Activated B cell treated with CpG ODN at 0.5 μM for 24 hours (primary cell): ENCODE data around the gene S100A11. TPM values are rescaled to one million over a fixed set of nuclear protein-coding genes. Genes with fewer than 3 reads are reported as not detected.

ENCODE experiments used
- ATAC-seq: fragments of 200-7000 bp; cut with Tn5 transposase; one replicate; pipeline ENCODE4 v1.10.0; 2021; ENCODE audit warnings: low read depth, mild to moderate bottlenecking, moderate library complexity
- CTCF ChIA-PET: fragments of 350-600 bp; sonication (Branson Sonifier 250); formaldehyde crosslinking; loops from one replicate; lab custom pipeline; 2021; ENCODE audit warnings: antibody characterized with exemption; lab: Charles Lee
- POLR2A ChIA-PET: fragments of 350-600 bp; sonication (Branson Sonifier 250); formaldehyde crosslinking; loops from one replicate; lab custom pipeline; 2021; ENCODE audit warnings: antibody characterized with exemption; lab: Charles Lee
- DNase-seq: peaks from one replicate; pipeline ENCODE4 v3.0.0; 2022
- H3K27ac Mint-ChIP-seq: one replicate; pipeline ENCODE4 v1.8.0; 2020; ENCODE audit warnings: mixed read lengths
- H3K27me3 Mint-ChIP-seq: one replicate; pipeline ENCODE4 v1.8.0; 2021; ENCODE audit warnings: mixed read lengths
- H3K36me3 Mint-ChIP-seq: one replicate; pipeline ENCODE4 v1.8.0; 2021; ENCODE audit warnings: low read depth, mixed read lengths
- H3K4me1 Mint-ChIP-seq: one replicate; pipeline ENCODE4 v1.8.0; 2021; ENCODE audit warnings: mixed read lengths
- H3K4me3 Mint-ChIP-seq: one replicate; pipeline ENCODE4 v1.8.0; 2020; ENCODE audit warnings: mild to moderate bottlenecking, mixed read lengths
- H3K9me3 Mint-ChIP-seq: one replicate; pipeline ENCODE4 v1.8.0; 2020; ENCODE audit warnings: mixed read lengths
- intact Hi-C: fragments of 100-400 bp; cut with micrococcal nuclease; formaldehyde crosslinking; loops from one replicate; pipeline ENCODE4 v1.15.1; 2024
- total RNA-seq: library from RNA; stranded (reverse); gene quantifications from 2 replicates; pipeline ENCODE4 v1.2.3, GENCODE V29; 2022
- TF ChIP-seq, protein P1 (sequence below): fragments of 200-600 bp; IDR thresholded peaks from one replicate; pipeline ENCODE4 v1.8.0; 2022; ENCODE audit warnings: antibody characterized with exemption, mild to moderate bottlenecking

Gene S100A11
- total RNA-seq, 1 donor from 2014 or later = 65.6 TPM

DNA sequence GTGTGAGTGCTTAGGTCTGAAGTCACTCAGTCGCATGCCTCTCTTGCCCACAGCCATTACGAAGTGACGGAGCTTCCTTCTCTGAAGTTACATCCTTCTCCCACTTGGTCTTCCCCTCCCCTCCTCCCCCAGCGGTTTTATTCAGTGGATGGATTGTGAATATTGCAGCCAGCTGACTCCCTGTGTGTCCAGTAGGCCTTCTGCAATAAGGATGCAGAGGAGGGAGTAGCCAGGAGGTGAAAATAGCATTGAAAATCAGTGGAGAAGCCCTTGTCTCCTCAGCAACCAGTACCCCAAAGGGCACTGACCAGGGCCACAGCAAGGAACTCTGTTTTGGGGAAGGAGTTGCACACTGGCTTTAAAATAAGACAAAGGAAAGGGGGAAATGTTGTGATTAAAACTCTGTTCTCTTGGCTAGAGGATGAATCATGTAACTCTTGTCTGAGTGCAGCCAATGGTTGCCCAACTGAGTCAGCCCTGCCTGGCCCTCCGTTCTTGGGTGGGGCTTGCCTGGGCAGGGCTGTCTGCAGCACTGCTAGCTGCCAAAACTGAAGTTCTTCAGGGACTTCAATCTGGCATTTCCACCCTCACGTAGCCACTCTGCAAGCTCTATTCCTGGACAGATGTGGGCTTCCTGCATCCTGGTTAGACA is 47.5 kb downstream of the S100A11 start:
- Mint-ChIP-seq H3K4me3 (no peak overlapping the region), H3K36me3 (peaks cover 22% of the 10 kb centered on the region), H3K27ac (no peak overlapping the region), H3K4me1 (peaks cover 38% of the 10 kb centered on the region), H3K27me3 (no peaks in the 10 kb centered on the region), H3K9me3 (no peaks in the 10 kb centered on the region)
- no peak for ATAC-seq
- CTCF ChIA-PET = interaction anchor here (2.0 to 5.4 kb wide), 2 partner anchors 11 to 21 kb away, joined by 9 to 33 read pairs; no protein-coding TSS in a partner anchor
- no peak for DNase-seq
- intact Hi-C loops = no loop called here
- TF ChIP-seq, protein P1, sequence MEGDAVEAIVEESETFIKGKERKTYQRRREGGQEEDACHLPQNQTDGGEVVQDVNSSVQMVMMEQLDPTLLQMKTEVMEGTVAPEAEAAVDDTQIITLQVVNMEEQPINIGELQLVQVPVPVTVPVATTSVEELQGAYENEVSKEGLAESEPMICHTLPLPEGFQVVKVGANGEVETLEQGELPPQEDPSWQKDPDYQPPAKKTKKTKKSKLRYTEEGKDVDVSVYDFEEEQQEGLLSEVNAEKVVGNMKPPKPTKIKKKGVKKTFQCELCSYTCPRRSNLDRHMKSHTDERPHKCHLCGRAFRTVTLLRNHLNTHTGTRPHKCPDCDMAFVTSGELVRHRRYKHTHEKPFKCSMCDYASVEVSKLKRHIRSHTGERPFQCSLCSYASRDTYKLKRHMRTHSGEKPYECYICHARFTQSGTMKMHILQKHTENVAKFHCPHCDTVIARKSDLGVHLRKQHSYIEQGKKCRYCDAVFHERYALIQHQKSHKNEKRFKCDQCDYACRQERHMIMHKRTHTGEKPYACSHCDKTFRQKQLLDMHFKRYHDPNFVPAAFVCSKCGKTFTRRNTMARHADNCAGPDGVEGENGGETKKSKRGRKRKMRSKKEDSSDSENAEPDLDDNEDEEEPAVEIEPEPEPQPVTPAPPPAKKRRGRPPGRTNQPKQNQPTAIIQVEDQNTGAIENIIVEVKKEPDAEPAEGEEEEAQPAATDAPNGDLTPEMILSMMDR = no peak
- POLR2A ChIA-PET = interaction anchor here (1.2 kb wide), 1 partner anchor 59 kb away, joined by 3 read pairs; no protein-coding TSS in a partner anchor

DNA sequence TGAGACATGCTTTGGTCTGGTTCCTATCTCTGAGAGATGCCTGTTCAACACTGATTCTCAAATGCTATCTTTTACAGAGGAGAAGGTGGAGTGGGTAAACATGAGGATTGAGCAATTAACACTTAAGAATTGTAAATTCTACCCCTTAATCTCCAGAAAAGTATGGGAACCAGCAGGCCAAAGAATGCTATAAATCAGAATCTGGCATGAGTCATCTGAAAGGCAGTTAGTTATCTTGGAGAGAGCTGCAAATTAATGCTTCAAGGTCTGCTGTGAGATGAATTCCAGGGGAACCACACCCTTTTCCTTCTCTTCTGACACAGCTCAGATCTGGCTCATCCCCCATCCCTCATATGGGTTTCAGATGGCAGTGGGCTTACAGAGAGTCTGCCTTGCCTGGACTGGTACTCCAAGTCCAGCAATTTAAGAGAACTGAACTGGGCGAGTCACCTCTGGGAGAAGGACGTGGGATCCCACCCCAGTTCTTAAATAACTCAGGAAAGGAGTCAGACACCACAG is 48.3 kb downstream of the S100A11 start:
- DNase-seq (no peak), ATAC-seq (no peak)
- Mint-ChIP-seq H3K4me3 (no peak overlapping the region), H3K27ac (no peak overlapping the region), H3K4me1 (peaks cover 39% of the 10 kb centered on the region), H3K27me3 (no peaks in the 10 kb centered on the region), H3K36me3 (peaks cover 30% of the 10 kb centered on the region), H3K9me3 (no peaks in the 10 kb centered on the region)
- TF ChIP-seq, protein P1 = no peak
- POLR2A ChIA-PET = no interaction called here
- CTCF ChIA-PET = interaction anchor here (0.8 to 5.4 kb wide), 3 partner anchors 12 to 55 kb away, joined by 4 to 33 read pairs (median 9); no protein-coding TSS in a partner anchor
- intact Hi-C loops = no loop called here

DNA sequence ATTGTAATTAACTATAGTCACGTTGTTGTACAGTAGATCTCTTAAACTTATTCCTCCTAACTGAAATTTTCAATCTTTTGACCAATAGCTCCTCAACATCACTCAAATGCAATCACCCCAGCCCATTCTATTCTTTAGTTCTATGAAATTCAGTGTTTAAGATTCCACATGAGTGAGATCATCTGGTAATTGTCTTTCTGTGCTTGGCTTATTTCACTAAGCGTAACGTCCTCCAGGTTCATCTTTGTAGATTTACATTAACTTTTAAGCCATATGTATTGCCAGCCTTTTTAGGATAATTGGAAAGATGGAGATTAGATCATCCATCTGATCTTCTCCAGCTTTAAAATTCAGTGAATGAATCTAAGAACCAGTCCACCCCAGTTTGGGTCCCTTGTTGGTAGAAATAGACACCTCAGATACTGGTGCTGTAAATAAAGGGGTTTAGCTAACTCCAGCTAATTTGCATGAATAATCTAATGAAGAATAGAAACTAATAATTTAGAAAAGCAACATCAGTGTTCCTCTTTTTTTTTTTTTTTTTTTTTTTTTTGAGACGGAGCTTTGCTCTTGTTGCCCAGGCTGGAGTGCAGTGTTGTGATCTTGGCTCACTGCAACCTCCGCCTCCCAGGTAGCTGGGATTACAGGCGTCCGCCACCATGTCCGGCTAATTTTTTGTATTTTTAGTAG is 50.2 kb downstream of the S100A11 start:
- no peaks in the 10 kb centered on the region for H3K9me3 Mint-ChIP-seq
- H3K4me3 Mint-ChIP-seq = no peak overlapping the region
- peaks cover 44% of the 10 kb centered on the region for H3K36me3 Mint-ChIP-seq
- peaks cover 25% of the 10 kb centered on the region for H3K4me1 Mint-ChIP-seq
- ATAC-seq (no peak), DNase-seq (no peak)
- H3K27me3 Mint-ChIP-seq = no peaks in the 10 kb centered on the region
- POLR2A ChIA-PET = interaction anchor here (1.0 kb wide), 1 partner anchor 9 kb away, joined by 4 read pairs; no protein-coding TSS in a partner anchor
- H3K27ac Mint-ChIP-seq = no peak overlapping the region
- intact Hi-C loops = no loop called here
- TF ChIP-seq, protein P1 = no peak
- CTCF ChIA-PET = interaction anchor here (0.7 to 5.4 kb wide), 2 partner anchors 13 to 454 kb away, joined by 3 to 33 read pairs; no protein-coding TSS in a partner anchor

DNA sequence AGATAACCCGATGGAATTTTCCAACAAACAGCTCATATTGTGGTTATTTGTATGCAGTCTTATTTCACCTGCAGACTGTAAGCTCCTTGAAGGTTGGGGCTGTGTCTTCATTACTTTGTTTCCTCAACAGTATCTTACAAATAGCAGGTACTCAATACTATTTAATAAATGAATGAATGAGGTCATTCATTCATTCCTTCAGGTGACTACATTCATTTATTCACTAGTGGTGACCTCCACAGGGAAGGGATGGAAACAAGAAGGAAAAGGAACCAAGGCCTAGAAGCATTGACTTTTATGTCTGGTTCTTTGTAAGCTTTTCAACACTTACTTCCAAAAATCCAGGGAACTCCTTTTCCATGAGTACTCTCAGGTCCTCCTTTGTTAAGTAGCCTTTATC is 51.0 kb downstream of the S100A11 start:
- POLR2A ChIA-PET = no interaction called here

More for the DNA sequence above, 51.0 kb downstream of the S100A11 start:
- no peak for DNase-seq
- peaks cover 53% of the 10 kb centered on the region for H3K36me3 Mint-ChIP-seq
- CTCF ChIA-PET = interaction anchor here (5.4 kb wide), 1 partner anchor 14 kb away, joined by 33 read pairs; no protein-coding TSS in a partner anchor
- no peak overlapping the region for H3K4me3 Mint-ChIP-seq
- no peaks in the 10 kb centered on the region for H3K9me3 Mint-ChIP-seq
- no peak for ATAC-seq
- peaks cover 25% of the 10 kb centered on the region for H3K4me1 Mint-ChIP-seq
- H3K27me3 Mint-ChIP-seq = no peaks in the 10 kb centered on the region
- intact Hi-C loops = no loop called here
- TF ChIP-seq, protein P1 = no peak
- H3K27ac Mint-ChIP-seq = no peak overlapping the region
